H1 (cell line): ENCODE results near the gene PCDHB5. TPM values are rescaled to one million over a fixed set of nuclear protein-coding genes. Genes with fewer than 3 reads are reported as not detected.

Experiments
- CTCF ChIA-PET: fragments of 300-600 bp; sonication (Branson Sonifier 250); formaldehyde crosslinking; loops from one replicate; lab custom pipeline; 2021; ENCODE audit not compliant: partially characterized antibody; lab: Charles Lee
- POLR2A ChIA-PET: fragments of 300-600 bp; sonication (Branson Sonifier 250); formaldehyde crosslinking; loops from one replicate; lab custom pipeline; 2021; ENCODE audit warnings: inconsistent platforms; ENCODE audit not compliant: partially characterized antibody; lab: Charles Lee
- DNase-seq, 2 experiments: peaks; one replicate each; pipeline versions ENCODE4 v3.0.0 to v3.0.0-alpha.2; 2010 to 2022; ENCODE audit warnings: low spot score in 2 of 2, low read depth in 1 of 2, mixed read lengths in 1 of 2
- FAIRE-seq: peaks from 2 replicates; lab custom pipeline; 2011; peaks lifted over from hg19 to GRCh38; lab: Jason Lieb, UNC
- H2AFZ ChIP-seq: 2 replicates; pipeline ENCODE4 v1.8.1; 2012; ENCODE audit warnings: low read length, inconsistent platforms
- H2AK5ac ChIP-seq: 2 replicates; pipeline ENCODE4 v1.6.1; 2013; ENCODE audit warnings: low read depth, low read length
- H2BK120ac ChIP-seq: replicated peaks from 2 replicates; pipeline ENCODE3; 2013; ENCODE audit warnings: low read depth, low read length, inconsistent platforms
- H2BK12ac ChIP-seq: 2 replicates; pipeline ENCODE4 v1.6.1; 2013; ENCODE audit warnings: low read depth, low read length
- H2BK15ac ChIP-seq: 2 replicates; pipeline ENCODE4 v1.6.1; 2013; ENCODE audit warnings: low read length
- H2BK20ac ChIP-seq: 2 replicates; pipeline ENCODE4 v1.6.1; 2013; ENCODE audit warnings: low read length
- H2BK5ac ChIP-seq: 2 replicates; pipeline ENCODE4 v1.6.1; 2013; ENCODE audit warnings: low read depth, low read length
- H3K14ac ChIP-seq: 2 replicates; pipeline ENCODE4 v1.6.1; 2013; ENCODE audit warnings: inconsistent platforms; ENCODE audit not compliant: insufficient read length
- H3K18ac ChIP-seq: 2 replicates; pipeline ENCODE4 v1.6.1; 2013; ENCODE audit warnings: low read length; ENCODE audit errors: extremely low read depth
- H3K23ac ChIP-seq: 2 replicates; pipeline ENCODE4 v1.6.1; 2013; ENCODE audit warnings: inconsistent platforms; ENCODE audit not compliant: insufficient read length
- H3K23me2 ChIP-seq: 2 replicates; pipeline ENCODE4 v1.6.1; 2013; ENCODE audit warnings: low read depth, low read length
- H3K27ac ChIP-seq: 2 replicates; pipeline ENCODE4 v1.6.1; 2011; ENCODE audit warnings: low read depth, low read length, inconsistent platforms
- H3K27me3 ChIP-seq, 4 experiments: replicated peaks in 1 of 4; 1 replicate in 1 of 4; 2 replicates in 3 of 4; pipeline versions ENCODE4 v1.6.1 to v1.8.1; 2011 to 2013; ENCODE audit warnings: low read length in 3 of 4, mild to moderate bottlenecking in 3 of 4, inconsistent platforms in 2 of 4, mixed read lengths in 2 of 4, moderate library complexity in 1 of 4; ENCODE audit not compliant: control insufficient read depth in 3 of 4, insufficient read depth in 3 of 4; ENCODE audit errors: extremely low read depth in 1 of 4
- H3K36me3 ChIP-seq, 4 experiments: 2 replicates each; pipeline versions ENCODE4 v1.6.1 to v1.8.1; 2011 to 2013; ENCODE audit warnings: mild to moderate bottlenecking in 4 of 4, low read length in 3 of 4, moderate library complexity in 2 of 4, control low read depth in 1 of 4, inconsistent platforms in 1 of 4; ENCODE audit not compliant: insufficient read depth in 4 of 4, control insufficient read depth in 2 of 4
- H3K4ac ChIP-seq: replicated peaks from 2 replicates; pipeline ENCODE3; 2013; ENCODE audit warnings: low read length, low read depth, mixed read lengths, inconsistent platforms; ENCODE audit not compliant: insufficient read length
- H3K4me1 ChIP-seq, 4 experiments: replicated peaks in 1 of 4; 1 replicate in 1 of 4; 2 replicates in 3 of 4; pipeline versions ENCODE4 v1.6.1 to v1.8.1; 2011 to 2013; ENCODE audit warnings: low read length in 3 of 4, inconsistent platforms in 2 of 4, mixed read lengths in 1 of 4; ENCODE audit not compliant: insufficient read depth in 4 of 4, control insufficient read depth in 3 of 4
- H3K4me2 ChIP-seq, 2 experiments: 2 replicates each; pipeline versions ENCODE4 v1.6.1 to v1.8.1; 2011 to 2013; ENCODE audit warnings: low read depth in 2 of 2, low read length in 2 of 2, control low read depth in 1 of 2, inconsistent platforms in 1 of 2, mild to moderate bottlenecking in 1 of 2; ENCODE audit not compliant: insufficient read depth in 1 of 2
- H3K4me3 ChIP-seq, 4 experiments: fragments of 200-600, 300-600 bp in 1 of 4; sonication (generic), shearing (Covaris generic), sonication (Bioruptor Twin) in 1 of 4; 2 replicates each; pipeline versions ENCODE4 v1.5.1 to v1.8.1; 2011 to 2016; ENCODE audit warnings: low read length in 4 of 4, low read depth in 3 of 4, control low read depth in 2 of 4, inconsistent platforms in 2 of 4, mild to moderate bottlenecking in 2 of 4, mixed read lengths in 1 of 4, moderate library complexity in 1 of 4; ENCODE audit not compliant: insufficient read depth in 2 of 4; ENCODE audit errors: extremely low read depth in 1 of 4
- H3K56ac ChIP-seq: replicated peaks from 2 replicates; pipeline ENCODE3; 2013; ENCODE audit warnings: low read depth, mild to moderate bottlenecking, mixed read lengths, low read length, inconsistent platforms; ENCODE audit not compliant: insufficient read length
- H3K79me1 ChIP-seq: 2 replicates; pipeline ENCODE4 v1.6.1; 2013; ENCODE audit warnings: low read depth, low read length, control low read depth
- H3K79me2 ChIP-seq, 2 experiments: 2 replicates each; pipeline versions ENCODE4 v1.6.1 to v1.8.1; 2012 to 2013; ENCODE audit warnings: low read length in 2 of 2, mild to moderate bottlenecking in 2 of 2, inconsistent platforms in 1 of 2; ENCODE audit not compliant: insufficient read depth in 2 of 2, control insufficient read depth in 1 of 2
- H3K9ac ChIP-seq, 4 experiments: replicated peaks in 1 of 4; 1 replicate in 1 of 4; 2 replicates in 3 of 4; pipeline versions ENCODE4 v1.6.1 to v1.8.1; 2011 to 2013; ENCODE audit warnings: low read depth in 3 of 4, low read length in 3 of 4, control low read depth in 2 of 4, mild to moderate bottlenecking in 2 of 4, moderate library complexity in 2 of 4, inconsistent platforms in 1 of 4; ENCODE audit errors: extremely low read depth in 1 of 4
- H3K9me3 ChIP-seq, 2 experiments: 2 replicates each; pipeline versions ENCODE4 v1.6.1 to v1.8.1; 2012 to 2013; ENCODE audit warnings: mild to moderate bottlenecking in 2 of 2, moderate library complexity in 2 of 2, control low read depth in 1 of 2, inconsistent platforms in 1 of 2, low read depth in 1 of 2, low read length in 1 of 2, mixed read lengths in 1 of 2; ENCODE audit not compliant: insufficient read depth in 2 of 2
- H4K20me1 ChIP-seq, 2 experiments: replicated peaks in 1 of 2; 2 replicates each; pipeline versions ENCODE3 to v1.8.1; 2011 to 2013; ENCODE audit warnings: inconsistent platforms in 2 of 2, low read length in 2 of 2, mild to moderate bottlenecking in 1 of 2; ENCODE audit not compliant: insufficient read depth in 2 of 2, control insufficient read depth in 1 of 2
- H4K5ac ChIP-seq: 2 replicates; pipeline ENCODE4 v1.6.1; 2013; ENCODE audit warnings: low read length, low read depth, mixed read lengths, inconsistent platforms; ENCODE audit not compliant: insufficient read length
- H4K8ac ChIP-seq: 2 replicates; pipeline ENCODE4 v1.8.0; 2013; ENCODE audit warnings: mild to moderate bottlenecking, moderate library complexity, low read length, inconsistent platforms; ENCODE audit not compliant: insufficient read depth; ENCODE audit errors: extremely low read depth
- H4K91ac ChIP-seq: replicated peaks from 2 replicates; pipeline ENCODE3; 2013; ENCODE audit warnings: low read length, mixed read lengths, inconsistent platforms; ENCODE audit not compliant: insufficient read length
- JUN ChIP-seq: IDR thresholded peaks from 2 replicates; pipeline ENCODE4 v1.6.1; 2011; ENCODE audit warnings: low read depth, mild to moderate bottlenecking, improper control_type of control experiment, low read length
- KDM4A ChIP-seq: IDR thresholded peaks from one replicate; pipeline ENCODE4 v1.7.1; 2012; ENCODE audit warnings: low read depth, mild to moderate bottlenecking, moderate library complexity, low read length, inconsistent platforms; ENCODE audit not compliant: severe bottlenecking
- MAX ChIP-seq: IDR thresholded peaks from 2 replicates; pipeline ENCODE4 v1.6.1; 2012; ENCODE audit warnings: inconsistent platforms
- POU5F1 ChIP-seq: IDR thresholded peaks from 2 replicates; pipeline ENCODE4 v1.6.1; 2011; ENCODE audit warnings: low read depth, mild to moderate bottlenecking, low read length, moderate library complexity
- RFX5 ChIP-seq: IDR thresholded peaks from 2 replicates; pipeline ENCODE4 v1.6.1; 2011; ENCODE audit warnings: low read depth, low read length, improper control_type of control experiment, borderline replicate concordance
- WGBS, 2 experiments: shearing (Covaris generic) in 1 of 2; methylation state at CpG; one replicate each; pipeline versions ENCODE4 v1.1.6 to v1.1.7; 2013 to 2015; ENCODE audit warnings: low lambda C conversion rate in 2 of 2, mixed read lengths in 2 of 2, inconsistent platforms in 1 of 2, low coverage in 1 of 2, missing lambda C conversion rate in 1 of 2; ENCODE audit not compliant: insufficient replicate concordance in 2 of 2, insufficient coverage in 1 of 2, insufficient read length in 1 of 2; ENCODE audit errors: extremely low coverage in 1 of 2, missing lambda C conversion rate in 1 of 2; 5-methylcytosine and 5-hydroxymethylcytosine counted together
- polyA plus RNA-seq, 7 experiments: library from polyadenylated mRNA; depleted of rRNA in 3 of 7; stranded (reverse) in 5 of 7; unstranded in 2 of 7; fragments of >200 nt in 5 of 7; fragments of 200-250 nt in 2 of 7; gene quantifications; 1 replicate in 5 of 7; 2 replicates in 1 of 7; 4 replicates in 1 of 7; pipeline versions ENCODE4 v1.2.1 to v1.2.3, GENCODE V29; 2011 to 2013; ENCODE audit warnings: missing spikeins in 2 of 7, mixed read lengths in 2 of 7
- total RNA-seq: library from RNA; stranded (reverse); fragmentation: NEBNext Ultra II Directional; extraction: Animal tissue kit (Norgen Biotek cat#: 25700); gene quantifications from 2 replicates; pipeline ENCODE4 v1.2.1, GENCODE V29; 2021
- TF ChIP-seq, protein P1 (sequence below): IDR thresholded peaks from 2 replicates; pipeline ENCODE4 v1.6.1; 2012; ENCODE audit warnings: inconsistent platforms

Gene PCDHB5
- total and polyA plus RNA-seq, 2 of the 8 experiments (the other 6 are each of a cell fraction or from before 2014, with no cell fraction given): 2.4 to 8.2 TPM

- Histone ChIP-seq H3K18ac (no peak overlapping the region; the same call in 1 of the 2 replicates), H3K79me2 (peaks cover 0 to 19% of the 10 kb centered on the region in 2 experiments; a peak in 3 of 4 replicates), H3K9me3 (peaks cover 0 to 7% of the 10 kb centered on the region in 2 experiments; a peak in 1 of 4 replicates), H3K4me1 (no peaks in the 10 kb centered on the region; a peak in 4 of 7 replicates), H2BK15ac (no peak overlapping the region), H3K4me2 (peak overlapping the region; percentile 79 to 80), H3K79me1 (no peaks in the 10 kb centered on the region), H2AK5ac (no peak overlapping the region), H4K91ac (no peak overlapping the region), H4K5ac (no peak overlapping the region), H2BK5ac (no peak overlapping the region), H3K27ac (no peak overlapping the region), H3K4ac (no peak overlapping the region), H4K8ac (no peak overlapping the region), H3K56ac (no peak overlapping the region), H2AFZ (no peak overlapping the region), H2BK20ac (no peak overlapping the region)
- FAIRE-seq: peak; percentile 55
- 58% methylated on average over 12 of the region's 12 CpGs; no CpG with 5 or more reads in 1 of the 2 experiments for WGBS, 2 experiments
- TF ChIP-seq JUN: no peak
- no peak for TF ChIP-seq RFX5
- 0 out of 2 replicates have a peak, but pooled peaks have one; percentile 11 for TF ChIP-seq MAX
- TF ChIP-seq POU5F1: no peak
- TF ChIP-seq, protein P1, sequence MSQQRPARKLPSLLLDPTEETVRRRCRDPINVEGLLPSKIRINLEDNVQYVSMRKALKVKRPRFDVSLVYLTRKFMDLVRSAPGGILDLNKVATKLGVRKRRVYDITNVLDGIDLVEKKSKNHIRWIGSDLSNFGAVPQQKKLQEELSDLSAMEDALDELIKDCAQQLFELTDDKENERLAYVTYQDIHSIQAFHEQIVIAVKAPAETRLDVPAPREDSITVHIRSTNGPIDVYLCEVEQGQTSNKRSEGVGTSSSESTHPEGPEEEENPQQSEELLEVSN: peak; percentile 70
- TF ChIP-seq KDM4A: peak; percentile 1
- TF ChIP-seq, all 59 proteins: peak for 3
- peak overlapping the region; percentile 36 to 98 (median 93) for H3K9ac ChIP-seq
- H3K23me2 ChIP-seq: peaks cover 3% of the 10 kb centered on the region
- ChIA-PET POLR2A (interaction anchor here (0.8 to 2.0 kb wide), 15 partner anchors 9 to 275 kb away, joined by 3 to 14 read pairs (median 5); partner anchors contain the start of genes PCDHA11, PCDHA6, PCDHB12 and PCDHB16), CTCF (interaction anchor here (0.6 to 2.8 kb wide), 36 partner anchors 9 to 469 kb away, joined by 3 to 24 read pairs (median 4); partner anchors contain the start of genes PCDHB10, PCDHB12, PCDHB15 and PCDHB16)
- H4K20me1 ChIP-seq: no peaks in the 10 kb centered on the region
- H3K14ac ChIP-seq: no peak overlapping the region
- no peaks in the 10 kb centered on the region for H3K27me3 ChIP-seq
- H3K4me3 ChIP-seq: peak overlapping the region; percentile 80 to 99 (median 92)
- H3K36me3 ChIP-seq: peaks cover 0 to 10% (median 0%) of the 10 kb centered on the region in 4 experiments; a peak in 2 of 8 replicates
- H3K23ac ChIP-seq: no peak overlapping the region
- no peak overlapping the region for H2BK120ac ChIP-seq
- DNase-seq: no peak
- H2BK12ac ChIP-seq: no peak overlapping the region
Observed at GRCh38 chr5:141095263-141095641, 39.8 kb upstream of the PCDHB5 start.
